MM.1S (cell line): ENCODE measurements around the gene FAM111B.
A peak's percentile ranks its signal among the peaks of the same experiment; 100 is the strongest.

Experiments
- DNase-seq: peaks from one replicate; pipeline ENCODE4 v3.0.0-alpha.2; 2015
- H2AFZ ChIP-seq: fragments of 300-600 bp; sonication (generic); 2 replicates; pipeline ENCODE4 v1.6.0; 2016; ENCODE audit warnings: antibody characterized with exemption, low read length
- H3F3A ChIP-seq: fragments of 300-600 bp; sonication (generic); 2 replicates; pipeline ENCODE4 v1.6.1; 2016; ENCODE audit warnings: mild to moderate bottlenecking, antibody characterized with exemption, low read length, moderate library complexity, mixed read lengths; ENCODE audit not compliant: insufficient read depth
- H3K27ac ChIP-seq: fragments of 300-600 bp; sonication (generic); 2 replicates; pipeline ENCODE4 v1.5.1; 2016; ENCODE audit warnings: mild to moderate bottlenecking, low read length
- H3K27me3 ChIP-seq: fragments of 300-600 bp; sonication (generic); replicated peaks from 2 replicates; pipeline ENCODE4 v1.6.0; 2016; ENCODE audit warnings: low read length; ENCODE audit not compliant: insufficient read depth
- H3K36me3 ChIP-seq: fragments of 300-600 bp; sonication (generic); replicated peaks from 2 replicates; pipeline ENCODE4 v1.6.1; 2016; ENCODE audit warnings: mild to moderate bottlenecking, low read length, mixed read lengths; ENCODE audit not compliant: insufficient read depth
- H3K4me1 ChIP-seq: fragments of 300-600 bp; sonication (generic); 2 replicates; pipeline ENCODE4 v1.6.1; 2016; ENCODE audit warnings: low read length, mixed read lengths
- H3K4me2 ChIP-seq: fragments of 300-600 bp; sonication (generic); 2 replicates; pipeline ENCODE4 v1.6.0; 2016; ENCODE audit warnings: low read depth, low read length
- H3K4me3 ChIP-seq: fragments of 300-600 bp; sonication (generic); 2 replicates; pipeline ENCODE4 v1.5.1; 2016; ENCODE audit warnings: low read length, mixed read lengths
- H3K79me2 ChIP-seq: fragments of 300-600 bp; sonication (generic); 2 replicates; pipeline ENCODE4 v1.6.1; 2016; ENCODE audit warnings: mixed run types, low read length, mixed read lengths
- H3K9ac ChIP-seq: fragments of 300-600 bp; sonication (generic); 2 replicates; pipeline ENCODE4 v1.6.1; 2016; ENCODE audit warnings: low read length, mixed read lengths
- H3K9me2 ChIP-seq: fragments of 300-600 bp; sonication (generic); replicated peaks from 2 replicates; pipeline ENCODE4 v1.6.1; 2016; ENCODE audit warnings: mild to moderate bottlenecking, low read length, mixed read lengths; ENCODE audit not compliant: insufficient read depth
- H3K9me3 ChIP-seq: fragments of 300-600 bp; sonication (generic); replicated peaks from 2 replicates; pipeline ENCODE4 v1.6.1; 2016; ENCODE audit warnings: mild to moderate bottlenecking, low read length, mixed read lengths; ENCODE audit not compliant: insufficient read depth
- H4K20me1 ChIP-seq: fragments of 300-600 bp; sonication (generic); 2 replicates; pipeline ENCODE4 v1.6.1; 2016; ENCODE audit warnings: mild to moderate bottlenecking, low read length, moderate library complexity, mixed read lengths; ENCODE audit not compliant: insufficient read depth
- EZH2 ChIP-seq: fragments of 300-600 bp; sonication (generic); optimal IDR thresholded peaks from 2 replicates; pipeline ENCODE3; 2017; ENCODE audit warnings: low read depth, mild to moderate bottlenecking, antibody characterized with exemption, low read length, mixed read lengths
- EZH2phosphoT487 ChIP-seq: fragments of 300-600 bp; sonication (generic); IDR thresholded peaks from 2 replicates; pipeline ENCODE4 v1.6.1; 2018; ENCODE audit warnings: antibody characterized with exemption, low read length
- TF ChIP-seq, protein P1 (sequence below): fragments of 300-600 bp; sonication (generic); IDR thresholded peaks from 2 replicates; pipeline ENCODE4 v1.5.1; 2016; ENCODE audit warnings: antibody characterized with exemption, low read length, mixed read lengths

FAM111B gene

DNA sequence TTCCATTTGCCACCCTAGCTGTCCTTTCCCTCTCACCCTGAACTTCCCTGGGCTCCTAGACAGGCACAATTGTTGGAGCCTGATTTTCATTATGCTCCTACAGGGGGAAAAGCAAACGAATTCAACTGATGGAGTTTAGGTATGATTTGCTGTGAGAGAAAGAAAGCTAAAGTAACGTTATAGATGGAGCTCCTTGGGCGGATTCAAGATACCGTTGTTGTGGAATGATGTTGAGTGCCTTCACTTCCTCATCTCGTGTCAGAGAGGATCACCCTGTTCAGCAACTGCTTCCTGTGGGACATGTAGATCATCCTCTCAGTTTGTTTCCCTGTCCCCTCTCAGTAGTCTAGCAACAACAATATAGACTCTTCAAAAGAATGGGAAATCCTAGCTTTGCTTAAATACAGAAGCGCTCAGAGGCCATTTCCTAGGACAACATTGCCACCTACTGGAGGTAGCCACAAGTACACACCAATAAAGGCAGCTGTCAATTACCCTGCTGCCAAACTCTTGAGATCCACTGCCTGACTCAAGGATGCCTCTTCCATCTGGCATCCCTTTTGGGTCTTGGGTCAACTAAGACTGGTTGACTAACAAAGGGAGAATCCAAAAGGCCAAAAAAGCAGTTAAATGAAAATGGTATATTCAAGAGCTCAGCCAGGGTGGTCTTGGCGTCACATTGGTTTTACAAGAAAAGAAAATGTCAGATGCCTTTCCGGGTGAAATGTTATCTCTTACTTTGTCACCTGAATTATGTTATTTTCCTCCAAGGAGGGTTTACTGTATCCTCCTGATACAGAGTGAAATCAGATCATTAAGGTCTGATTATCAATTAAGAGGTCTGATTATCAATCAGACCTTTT, 51.4 kb downstream of the FAM111B start:
- Histone ChIP-seq H3F3A (no peaks in the 10 kb centered on the region; the same call in 1 of the 2 replicates), H3K9me2 (no peaks in the 10 kb centered on the region), H3K36me3 (no peaks in the 10 kb centered on the region), H3K27ac (no peak overlapping the region), H4K20me1 (no peaks in the 10 kb centered on the region), H3K9me3 (no peaks in the 10 kb centered on the region), H3K4me2 (no peak overlapping the region), H2AFZ (no peak overlapping the region), H3K4me3 (no peak overlapping the region), H3K9ac (no peak overlapping the region), H3K4me1 (no peaks in the 10 kb centered on the region), H3K79me2 (peaks cover 1% of the 10 kb centered on the region; the same call in 1 of the 2 replicates), H3K27me3 (no peaks in the 10 kb centered on the region)
- peak; percentile 76 for DNase-seq
- TF ChIP-seq EZH2phosphoT487 (no peak), EZH2 (no peak)
- TF ChIP-seq, protein P1, sequence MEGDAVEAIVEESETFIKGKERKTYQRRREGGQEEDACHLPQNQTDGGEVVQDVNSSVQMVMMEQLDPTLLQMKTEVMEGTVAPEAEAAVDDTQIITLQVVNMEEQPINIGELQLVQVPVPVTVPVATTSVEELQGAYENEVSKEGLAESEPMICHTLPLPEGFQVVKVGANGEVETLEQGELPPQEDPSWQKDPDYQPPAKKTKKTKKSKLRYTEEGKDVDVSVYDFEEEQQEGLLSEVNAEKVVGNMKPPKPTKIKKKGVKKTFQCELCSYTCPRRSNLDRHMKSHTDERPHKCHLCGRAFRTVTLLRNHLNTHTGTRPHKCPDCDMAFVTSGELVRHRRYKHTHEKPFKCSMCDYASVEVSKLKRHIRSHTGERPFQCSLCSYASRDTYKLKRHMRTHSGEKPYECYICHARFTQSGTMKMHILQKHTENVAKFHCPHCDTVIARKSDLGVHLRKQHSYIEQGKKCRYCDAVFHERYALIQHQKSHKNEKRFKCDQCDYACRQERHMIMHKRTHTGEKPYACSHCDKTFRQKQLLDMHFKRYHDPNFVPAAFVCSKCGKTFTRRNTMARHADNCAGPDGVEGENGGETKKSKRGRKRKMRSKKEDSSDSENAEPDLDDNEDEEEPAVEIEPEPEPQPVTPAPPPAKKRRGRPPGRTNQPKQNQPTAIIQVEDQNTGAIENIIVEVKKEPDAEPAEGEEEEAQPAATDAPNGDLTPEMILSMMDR = peak; percentile 81

DNA sequence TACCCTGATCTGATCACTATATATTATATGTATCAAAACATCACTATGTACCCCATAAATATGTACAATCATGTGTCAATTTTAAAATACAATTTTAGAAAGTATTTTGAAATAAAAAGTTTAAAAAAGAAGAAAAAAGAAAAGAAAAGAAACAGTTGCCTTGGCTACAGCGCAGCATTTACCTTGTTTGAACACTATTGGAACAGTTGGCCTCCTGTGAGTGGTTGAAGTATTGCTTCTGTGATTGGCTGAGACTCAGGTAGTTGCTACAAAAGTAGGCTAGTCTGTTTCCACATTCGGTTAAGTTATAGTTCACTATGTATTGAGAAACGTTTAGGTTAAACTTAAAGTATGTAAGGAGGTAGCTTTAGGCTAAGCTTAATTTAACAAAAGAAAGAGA, 57.0 kb downstream of the FAM111B start:
- H3K79me2 ChIP-seq = no peaks in the 10 kb centered on the region
- no peak overlapping the region for H3K4me2 ChIP-seq
- H2AFZ ChIP-seq = no peak overlapping the region
- H3K4me1 ChIP-seq = no peaks in the 10 kb centered on the region
- H3K4me3 ChIP-seq = no peak overlapping the region
- no peaks in the 10 kb centered on the region for H3K36me3 ChIP-seq
- TF ChIP-seq EZH2phosphoT487 (no peak), EZH2 (no peak)
- H3K9me3 ChIP-seq = no peaks in the 10 kb centered on the region
- no peaks in the 10 kb centered on the region for H3K27me3 ChIP-seq
- DNase-seq = no peak
- no peaks in the 10 kb centered on the region for H4K20me1 ChIP-seq
- no peaks in the 10 kb centered on the region for H3K9me2 ChIP-seq
- no peak overlapping the region for H3K27ac ChIP-seq
- no peak overlapping the region for H3K9ac ChIP-seq
- H3F3A ChIP-seq = no peaks in the 10 kb centered on the region

DNA sequence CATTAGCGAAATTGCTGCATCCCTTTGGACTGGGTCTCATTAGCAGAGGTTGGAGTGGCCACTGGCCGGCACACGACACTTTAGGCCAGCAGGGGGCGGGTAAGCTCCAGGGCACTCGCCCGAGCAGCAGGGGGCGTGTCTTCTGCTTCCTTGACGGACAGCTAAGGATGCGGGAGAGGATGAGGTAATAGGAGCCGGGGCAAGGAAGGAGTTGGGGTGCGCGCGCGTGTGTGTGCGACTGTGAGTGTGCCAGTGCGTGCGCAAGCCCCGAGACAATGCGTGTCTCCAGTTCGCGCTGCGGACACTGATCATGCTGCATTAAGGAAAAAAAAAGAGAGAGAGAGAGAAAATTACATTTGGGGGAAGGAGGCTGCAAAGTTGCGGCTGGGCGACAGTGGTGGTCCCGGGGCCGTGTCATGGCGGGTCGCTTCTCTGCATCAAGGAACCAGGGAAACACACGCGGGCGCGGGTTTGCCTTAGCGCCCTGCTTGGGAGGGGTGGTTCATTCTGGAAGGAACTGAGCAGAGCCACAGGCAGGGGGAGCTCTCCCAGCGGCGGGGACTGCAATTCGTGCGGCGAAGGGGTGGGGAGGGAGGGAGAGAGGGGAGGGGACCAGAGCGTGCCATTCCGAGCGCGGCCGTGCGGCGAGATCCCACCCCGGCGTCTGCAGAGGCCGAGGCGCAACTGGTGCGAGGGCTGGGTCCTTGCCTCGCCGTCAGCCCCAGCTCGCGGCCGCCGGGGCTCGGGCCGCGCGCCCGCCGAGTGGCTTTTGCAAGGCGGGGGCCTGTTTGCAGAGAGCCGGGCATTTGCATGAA, 64.7 kb downstream of the FAM111B start, which contains the start of gene DTX4:
Gene DTX4, plus strand, starts transcription at position 625 of the 815 bp plus-strand sequence. CDS start 464 bp downstream, outside the sequence.
- no peaks in the 10 kb centered on the region for H3K36me3 ChIP-seq
- peak; percentile 92 for DNase-seq
- no peaks in the 10 kb centered on the region for H3K4me1 ChIP-seq
- H3K4me3 ChIP-seq = peak within 1 kb of the TSS; percentile 96
- no peaks in the 10 kb centered on the region for H3K79me2 ChIP-seq
- peak within 1 kb of the TSS; percentile 60; the same call in 1 of the 2 replicates for H3K9ac ChIP-seq
- no peaks in the 10 kb centered on the region for H3K9me3 ChIP-seq
- peak within 1 kb of the TSS; percentile 100 for H3K4me2 ChIP-seq
- H3K27me3 ChIP-seq = peaks cover 9% of the 10 kb centered on the region
- H3K27ac ChIP-seq = peak within 1 kb of the TSS; percentile 23; the same call in 1 of the 2 replicates
- peak within 1 kb of the TSS; percentile 99 for H2AFZ ChIP-seq
- H4K20me1 ChIP-seq = no peaks in the 10 kb centered on the region
- TF ChIP-seq, protein P1 = peak; percentile 85
- no peak for TF ChIP-seq EZH2phosphoT487
- H3K9me2 ChIP-seq = no peaks in the 10 kb centered on the region
- no peaks in the 10 kb centered on the region for H3F3A ChIP-seq
